HEK293 (cell line): ENCODE data around the gene CRIM1.

Experiments used
- CTCF ChIP-seq: fragments of 450-650 bp; formaldehyde crosslinking; IDR thresholded peaks from 2 replicates; pipeline ENCODE4 v1.5.1; 2016; ENCODE audit warnings: missing biosample characterization, missing genetic modification characterization
- ZNF148 ChIP-seq: fragments of 450-650 bp; formaldehyde crosslinking; IDR thresholded peaks from 2 replicates; pipeline ENCODE4 v1.5.0; 2017; ENCODE audit warnings: missing biosample characterization, missing genetic modification characterization, borderline replicate concordance
- ZNF274 ChIP-seq, 2 experiments: fragments of 200-500 bp in 1 of 2; fragments of 450-650 bp in 1 of 2; sonication (Bioruptor generic) in 1 of 2; formaldehyde crosslinking in 1 of 2; IDR thresholded peaks; 2 replicates each; pipeline versions ENCODE4 v1.5.1 to v1.6.1; 2014 to 2016; ENCODE audit warnings: borderline replicate concordance in 1 of 2, inconsistent platforms in 1 of 2, low read length in 1 of 2, missing biosample characterization in 1 of 2, missing genetic modification characterization in 1 of 2
- ZNF548 ChIP-seq: fragments of 450-650 bp; formaldehyde crosslinking; IDR thresholded peaks from 2 replicates; pipeline ENCODE4 v1.5.1; 2016; ENCODE audit warnings: missing biosample characterization, missing genetic modification characterization
- ZNF629 ChIP-seq: fragments of 450-650 bp; formaldehyde crosslinking; IDR thresholded peaks from 2 replicates; pipeline ENCODE4 v1.5.1; 2017; ENCODE audit warnings: missing biosample characterization, missing genetic modification characterization
- ZNF701 ChIP-seq: fragments of 450-650 bp; formaldehyde crosslinking; IDR thresholded peaks from 2 replicates; pipeline ENCODE4 v1.5.1; 2016; ENCODE audit warnings: missing biosample characterization, missing genetic modification characterization
- ZNF76 ChIP-seq: fragments of 450-650 bp; formaldehyde crosslinking; IDR thresholded peaks from 2 replicates; pipeline ENCODE4; 2016; ENCODE audit warnings: low read depth, missing biosample characterization, missing genetic modification characterization, borderline replicate concordance
- ZSCAN16 ChIP-seq: fragments of 450-650 bp; formaldehyde crosslinking; IDR thresholded peaks from 2 replicates; pipeline ENCODE4 v1.5.1; 2016; ENCODE audit warnings: missing biosample characterization, missing genetic modification characterization

GRCh38 chr2:36397728-36398413 lies 42.3 kb downstream of the CRIM1 start:
- TF ChIP-seq ZNF274 (IDR thresholded peaks at IDR 0.05; ENCODE audit: low read length) (no peak), ZNF274 (tag by site-specific recombination; IDR thresholded peaks at IDR 0.05; ENCODE audit: borderline replicate concordance) (no peak), ZNF76 (no peak), ZNF629 (tag by site-specific recombination) (peak; percentile 82), CTCF (no peak), ZNF148 (tag by site-specific recombination) (no peak), ZNF701 (tag by site-specific recombination) (no peak), ZNF548 (tag by site-specific recombination) (no peak), ZSCAN16 (tag by site-specific recombination) (no peak)
